ENCODE results near the gene SLC27A3. TPM values are rescaled to one million over a fixed set of nuclear protein-coding genes. Genes with fewer than 3 reads are reported as not detected.

The SLC27A3 gene, protein sequence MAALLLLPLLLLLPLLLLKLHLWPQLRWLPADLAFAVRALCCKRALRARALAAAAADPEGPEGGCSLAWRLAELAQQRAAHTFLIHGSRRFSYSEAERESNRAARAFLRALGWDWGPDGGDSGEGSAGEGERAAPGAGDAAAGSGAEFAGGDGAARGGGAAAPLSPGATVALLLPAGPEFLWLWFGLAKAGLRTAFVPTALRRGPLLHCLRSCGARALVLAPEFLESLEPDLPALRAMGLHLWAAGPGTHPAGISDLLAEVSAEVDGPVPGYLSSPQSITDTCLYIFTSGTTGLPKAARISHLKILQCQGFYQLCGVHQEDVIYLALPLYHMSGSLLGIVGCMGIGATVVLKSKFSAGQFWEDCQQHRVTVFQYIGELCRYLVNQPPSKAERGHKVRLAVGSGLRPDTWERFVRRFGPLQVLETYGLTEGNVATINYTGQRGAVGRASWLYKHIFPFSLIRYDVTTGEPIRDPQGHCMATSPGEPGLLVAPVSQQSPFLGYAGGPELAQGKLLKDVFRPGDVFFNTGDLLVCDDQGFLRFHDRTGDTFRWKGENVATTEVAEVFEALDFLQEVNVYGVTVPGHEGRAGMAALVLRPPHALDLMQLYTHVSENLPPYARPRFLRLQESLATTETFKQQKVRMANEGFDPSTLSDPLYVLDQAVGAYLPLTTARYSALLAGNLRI
- total RNA-seq (10 to 100 TPM; 15.3 to 18.5 TPM), polyA plus RNA-seq (10 to 100 TPM in 2 of 3 donors, 1 to 10 TPM in 1; 8.4 to 15.6 (median 10.0) TPM), total RNA-seq (4.5 to 15.2 (median 8.6) reads per million in 6 experiments)

DNA sequence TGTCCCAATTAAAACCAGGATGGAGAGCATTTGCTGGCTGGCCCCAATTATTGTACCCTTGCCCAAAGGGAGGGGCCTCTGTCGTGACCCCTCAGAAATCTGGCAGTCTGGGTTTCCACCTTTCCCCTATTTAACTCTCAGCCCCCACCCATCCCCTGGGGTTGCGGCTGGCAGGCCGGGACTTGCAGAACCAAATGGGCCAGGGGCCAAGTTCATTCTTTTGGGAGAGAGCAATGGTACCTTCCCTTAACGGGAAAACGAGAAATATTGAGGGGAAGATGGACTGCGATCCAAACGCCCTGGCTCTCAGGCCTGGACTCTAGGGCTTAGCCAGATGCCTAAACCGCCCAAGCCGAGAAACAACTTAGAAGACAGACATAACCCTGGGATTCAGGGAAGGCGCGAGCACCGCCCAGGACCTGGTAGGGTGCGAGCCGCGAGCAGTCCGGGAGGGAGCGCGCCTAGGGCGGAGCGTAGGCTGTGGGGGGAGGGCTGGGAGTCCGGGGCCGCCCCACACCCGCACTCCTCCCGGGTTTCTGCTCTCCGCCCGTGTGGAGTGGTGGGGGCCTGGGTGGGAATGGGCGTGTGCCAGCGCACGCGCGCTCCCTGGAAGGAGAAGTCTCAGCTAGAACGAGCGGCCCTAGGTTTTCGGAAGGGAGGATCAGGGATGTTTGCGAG is at the start of gene SLC27A3:
Gene SLC27A3, plus strand, starts transcription at position 628 of the 678 bp plus-strand sequence. CDS start 91 bp downstream, outside the sequence.
- H3K4me1 Mint-ChIP-seq: peaks cover 16 to 44% (median 35%) of the 10 kb centered on the region in 4 donors
- ATAC-seq: peak; percentile 40 to 49
- H3K27ac Mint-ChIP-seq: peak within 1 kb of the TSS in 9 of 10 donors; percentile 63 to 93 (median 83)
- no peaks in the 10 kb centered on the region for H3K27me3 Mint-ChIP-seq
- POLR2A ChIA-PET: interaction anchor here (0.9 to 2.5 kb wide), 12 partner anchors 9 to 243 kb away, joined by 3 to 20 read pairs (median 6); partner anchors contain the start of genes CHTOP, RPS27 and S100A4
- DNase-seq: no peak
- H3K4me3 Mint-ChIP-seq: peak within 1 kb of the TSS; percentile 79 to 90 (median 86)
- H3K9me3 Mint-ChIP-seq: no peaks in the 10 kb centered on the region
- peaks cover 0 to 17% (median 0%) of the 10 kb centered on the region in 3 donors for H3K36me3 Mint-ChIP-seq

DNA sequence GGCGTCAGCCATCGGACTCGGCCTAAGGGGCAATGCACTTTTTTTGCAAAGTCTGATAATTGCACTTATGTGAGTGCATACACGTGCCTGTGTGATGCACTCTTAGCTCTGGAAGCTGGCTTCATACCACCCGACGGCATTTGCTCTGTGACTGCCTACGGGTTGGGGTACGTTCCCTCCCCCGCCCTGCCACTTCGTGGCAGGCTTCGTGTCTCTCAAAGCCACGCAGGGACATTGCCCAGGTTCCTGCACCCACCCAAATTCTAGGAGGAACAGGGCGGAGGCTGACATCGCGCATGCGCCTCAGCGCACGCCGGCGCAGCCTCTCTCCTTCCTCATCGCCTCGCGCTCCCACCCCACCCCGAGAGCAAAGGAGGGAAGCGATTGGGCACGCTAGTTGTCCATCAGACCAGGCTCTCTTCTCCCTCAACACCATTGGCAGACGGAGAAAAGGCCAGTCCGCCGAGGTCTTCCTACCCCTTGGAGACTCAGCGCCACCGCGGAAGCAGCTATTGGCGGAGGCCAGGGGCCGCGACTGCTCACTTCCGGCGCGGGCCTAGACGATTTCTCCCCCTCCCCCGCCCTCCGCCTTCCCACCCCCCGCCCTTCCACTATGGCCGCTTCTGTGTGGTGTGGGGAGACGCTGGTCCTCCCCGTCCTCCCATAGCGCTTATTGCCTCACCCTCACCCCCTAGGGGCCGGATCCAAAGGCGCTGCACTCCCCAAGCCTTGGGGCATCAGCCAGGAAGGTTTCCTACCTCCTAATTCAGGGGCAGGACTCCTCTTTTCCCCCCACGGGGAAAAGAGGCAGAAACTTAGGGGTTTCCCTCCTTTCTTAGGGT is 47.5 kb upstream of the SLC27A3 start, which contains the start of gene INTS3:
Gene INTS3, plus strand, starts transcription at position 588 of the 842 bp plus-strand sequence. CDS start 585 bp downstream, outside the sequence.
- peaks cover 0 to 2% (median 0%) of the 10 kb centered on the region in 9 donors for H3K9me3 Mint-ChIP-seq
- POLR2A ChIA-PET: interaction anchor here (0.7 to 1.9 kb wide), 11 partner anchors 56 to 263 kb away, joined by 3 to 18 read pairs (median 6); partner anchors contain the start of genes CHTOP, CREB3L4, ILF2 and JTB
- peaks cover 14 to 41% (median 29%) of the 10 kb centered on the region in 4 donors for H3K4me1 Mint-ChIP-seq
- H3K27me3 Mint-ChIP-seq: no peaks in the 10 kb centered on the region
- peak within 1 kb of the TSS; percentile 89 to 97 (median 94) for H3K4me3 Mint-ChIP-seq
- ATAC-seq: peak; percentile 98 to 99
- DNase-seq: peak; percentile 93 to 100 (median 99)
- peak within 1 kb of the TSS; percentile 93 to 99 (median 98) for H3K27ac Mint-ChIP-seq
- peaks cover 0 to 7% (median 5%) of the 10 kb centered on the region in 3 donors for H3K36me3 Mint-ChIP-seq

DNA sequence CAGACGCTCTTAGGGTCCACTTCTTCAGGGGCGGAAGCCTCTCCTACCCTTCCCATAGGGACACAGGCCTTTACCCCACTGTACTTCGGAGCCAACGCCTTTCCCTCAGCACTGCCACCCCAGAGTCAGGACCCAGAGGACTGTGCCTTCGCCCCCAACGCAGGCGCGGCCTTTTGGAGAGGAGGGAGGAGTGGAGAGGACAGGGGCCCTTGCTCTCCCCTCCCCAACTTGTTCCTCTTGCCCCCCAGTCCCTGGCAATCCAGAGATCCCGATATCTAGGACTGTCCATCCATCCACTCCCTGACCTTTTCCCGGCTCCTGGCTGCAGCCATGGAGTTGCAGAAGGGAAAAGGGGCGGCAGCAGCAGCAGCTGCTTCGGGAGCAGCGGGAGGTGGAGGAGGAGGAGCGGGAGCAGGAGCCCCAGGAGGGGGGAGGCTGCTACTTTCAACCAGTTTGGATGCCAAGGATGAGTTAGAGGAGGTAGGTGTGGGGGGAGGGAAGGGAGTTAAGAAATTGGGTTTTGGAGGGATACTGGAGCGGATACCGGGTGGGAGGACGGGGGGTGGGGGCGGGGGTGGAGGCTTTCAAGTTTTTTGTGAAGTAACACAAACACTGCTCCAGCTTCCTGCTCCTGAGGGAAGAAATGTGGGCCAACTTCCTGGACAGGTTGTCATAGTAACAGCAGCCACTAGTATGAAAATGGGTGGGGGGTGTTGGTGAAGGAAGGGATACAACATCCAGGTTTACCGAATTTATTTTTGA is 46.7 kb upstream of the SLC27A3 start:
- peak overlapping the region; percentile 89 to 97 (median 94) for H3K4me3 Mint-ChIP-seq
- peaks cover 14 to 41% (median 29%) of the 10 kb centered on the region in 4 donors for H3K4me1 Mint-ChIP-seq
- peak overlapping the region; percentile 93 to 99 (median 98) for H3K27ac Mint-ChIP-seq
- peaks cover 0 to 2% (median 0%) of the 10 kb centered on the region in 9 donors for H3K9me3 Mint-ChIP-seq
- no peak for ATAC-seq
- peak in 8 of 10 donors; percentile 5 to 68 (median 11) for DNase-seq
- POLR2A ChIA-PET: interaction anchor here (0.6 to 1.9 kb wide), 10 partner anchors 48 to 249 kb away, joined by 3 to 18 read pairs (median 4); partner anchors contain the start of genes CHTOP, CREB3L4, JTB and S100A6
- peaks cover 0 to 11% (median 5%) of the 10 kb centered on the region in 3 donors for H3K36me3 Mint-ChIP-seq
- H3K27me3 Mint-ChIP-seq: no peaks in the 10 kb centered on the region

DNA sequence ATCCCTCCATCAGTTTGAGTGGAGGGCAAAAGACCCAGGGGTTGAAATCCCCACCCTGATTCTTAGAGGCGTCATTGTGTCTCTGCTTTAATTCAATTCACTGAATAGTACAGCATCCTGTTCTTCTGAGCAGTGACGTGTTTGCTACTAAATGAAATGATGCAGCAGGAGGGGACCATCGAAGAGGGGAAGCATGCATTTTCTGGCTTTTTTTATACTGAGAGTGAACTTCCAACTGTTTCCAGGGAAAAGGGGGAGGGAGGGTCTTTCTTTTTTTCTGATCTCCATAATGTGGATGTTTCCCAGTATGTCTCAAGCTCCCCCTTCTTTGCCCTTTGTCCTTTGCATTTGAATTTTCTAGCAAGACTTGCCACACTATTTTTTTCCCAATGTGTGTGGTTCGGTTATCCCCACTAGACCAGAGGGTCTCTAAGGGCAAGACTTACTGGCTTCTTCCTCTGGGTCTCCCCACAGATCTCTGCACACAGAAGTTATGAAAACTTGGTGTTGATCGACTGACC is 44.7 kb upstream of the SLC27A3 start:
- Mint-ChIP-seq H3K4me3 (peak overlapping the region in 8 of 10 donors; percentile 15 to 64 (median 38)), H3K4me1 (peaks cover 19 to 43% (median 40%) of the 10 kb centered on the region in 4 donors), H3K27ac (peak overlapping the region; percentile 16 to 96 (median 74)), H3K36me3 (peaks cover 0 to 27% (median 7%) of the 10 kb centered on the region in 3 donors), H3K9me3 (peaks cover 0 to 2% (median 0%) of the 10 kb centered on the region in 9 donors), H3K27me3 (no peaks in the 10 kb centered on the region)
- ATAC-seq (no peak), DNase-seq (no peak)
- POLR2A ChIA-PET: no interaction called here

DNA sequence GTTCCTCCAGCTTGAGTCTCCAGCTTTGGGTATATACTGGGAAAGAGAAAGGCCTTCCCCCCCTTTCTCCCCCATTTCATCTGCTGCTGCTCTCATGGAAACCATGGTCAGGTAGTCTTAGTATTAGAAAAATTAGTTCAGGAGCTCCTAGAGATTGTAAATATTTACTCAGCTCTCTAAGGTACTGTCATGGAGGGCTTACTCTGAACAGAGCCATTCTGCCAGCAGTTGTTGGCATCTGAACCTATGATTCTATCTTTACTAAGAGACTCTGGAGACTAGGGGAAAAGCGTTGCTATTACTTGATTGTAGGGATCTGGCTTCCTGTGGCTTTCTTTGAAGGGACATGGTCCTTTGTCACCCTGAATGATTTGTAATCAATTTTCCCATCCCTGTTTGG is 41.2 kb upstream of the SLC27A3 start:
- POLR2A ChIA-PET: no interaction called here
- H3K27me3 Mint-ChIP-seq: no peaks in the 10 kb centered on the region
- H3K4me1 Mint-ChIP-seq: peaks cover 13 to 39% (median 32%) of the 10 kb centered on the region in 4 donors
- H3K4me3 Mint-ChIP-seq: no peak overlapping the region
- H3K36me3 Mint-ChIP-seq: peaks cover 0 to 42% (median 7%) of the 10 kb centered on the region in 3 donors
- peak overlapping the region in 1 of 10 donors; percentile 49 for H3K27ac Mint-ChIP-seq
- ATAC-seq (no peak), DNase-seq (no peak)
- no peaks in the 10 kb centered on the region for H3K9me3 Mint-ChIP-seq

DNA sequence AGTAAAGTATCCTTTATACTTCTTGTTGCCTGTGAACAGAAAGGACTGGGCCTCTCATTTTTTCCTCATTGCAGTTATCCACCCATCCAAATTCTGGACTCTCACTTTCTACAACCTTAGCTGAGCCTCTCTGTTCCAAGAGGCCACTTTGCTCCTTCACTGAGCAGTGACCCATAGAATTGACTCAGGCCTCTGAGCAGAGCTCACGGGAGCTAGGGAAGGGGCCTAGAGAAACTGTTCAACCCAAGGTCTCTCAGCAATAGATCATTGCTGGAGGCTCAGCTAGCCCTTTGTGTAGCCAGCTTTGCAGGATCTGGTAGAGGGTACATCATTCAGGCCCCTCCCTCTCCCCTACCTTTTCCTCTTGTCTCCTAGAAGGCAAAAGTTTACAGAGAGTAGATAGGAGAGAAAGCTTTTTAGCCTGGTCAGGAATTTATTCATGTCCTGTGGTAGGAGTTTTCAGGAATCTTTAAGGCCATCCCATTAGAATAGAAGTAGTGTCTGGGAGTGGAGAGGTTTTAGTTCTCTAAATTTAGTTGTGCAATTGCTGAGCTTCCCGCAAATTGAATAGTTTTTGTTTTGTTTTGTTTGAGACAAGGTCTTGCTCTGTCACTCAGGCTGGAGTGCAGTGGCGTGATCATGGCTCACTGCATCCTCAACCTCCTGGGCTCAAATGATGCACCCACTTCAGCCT is 40.7 kb upstream of the SLC27A3 start:
- H3K27me3 Mint-ChIP-seq: no peaks in the 10 kb centered on the region
- H3K9me3 Mint-ChIP-seq: no peaks in the 10 kb centered on the region
- no peak for ATAC-seq
- no peak overlapping the region for H3K4me3 Mint-ChIP-seq
- POLR2A ChIA-PET: no interaction called here
- no peak for DNase-seq
- H3K36me3 Mint-ChIP-seq: peaks cover 0 to 42% (median 7%) of the 10 kb centered on the region in 3 donors
- peak overlapping the region in 2 of 10 donors; percentile 21 to 49 for H3K27ac Mint-ChIP-seq
- H3K4me1 Mint-ChIP-seq: peaks cover 9 to 33% (median 26%) of the 10 kb centered on the region in 4 donors

DNA sequence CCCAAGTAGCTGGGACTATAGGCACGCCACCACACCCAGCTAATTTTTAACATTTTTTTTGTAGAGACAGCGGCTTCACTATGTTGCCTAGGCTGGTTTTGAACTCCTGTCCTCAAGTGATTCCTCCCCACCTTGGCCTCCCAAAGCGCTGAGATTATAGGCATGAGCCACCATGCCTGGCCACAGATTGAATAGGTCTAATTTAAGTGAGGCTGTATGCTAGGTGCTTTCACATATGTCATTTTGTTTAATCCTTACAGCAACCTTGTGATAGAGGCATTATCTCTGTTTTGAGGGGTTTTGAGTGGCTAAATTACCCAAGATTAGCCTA is 40.2 kb upstream of the SLC27A3 start:
- Mint-ChIP-seq H3K27me3 (no peaks in the 10 kb centered on the region), H3K4me1 (peaks cover 7 to 28% (median 21%) of the 10 kb centered on the region in 4 donors), H3K9me3 (no peaks in the 10 kb centered on the region), H3K36me3 (peaks cover 0 to 44% (median 7%) of the 10 kb centered on the region in 3 donors), H3K4me3 (no peak overlapping the region), H3K27ac (peak overlapping the region in 2 of 10 donors; percentile 21 to 39)
- ATAC-seq (no peak), DNase-seq (no peak)
- POLR2A ChIA-PET: no interaction called here

DNA sequence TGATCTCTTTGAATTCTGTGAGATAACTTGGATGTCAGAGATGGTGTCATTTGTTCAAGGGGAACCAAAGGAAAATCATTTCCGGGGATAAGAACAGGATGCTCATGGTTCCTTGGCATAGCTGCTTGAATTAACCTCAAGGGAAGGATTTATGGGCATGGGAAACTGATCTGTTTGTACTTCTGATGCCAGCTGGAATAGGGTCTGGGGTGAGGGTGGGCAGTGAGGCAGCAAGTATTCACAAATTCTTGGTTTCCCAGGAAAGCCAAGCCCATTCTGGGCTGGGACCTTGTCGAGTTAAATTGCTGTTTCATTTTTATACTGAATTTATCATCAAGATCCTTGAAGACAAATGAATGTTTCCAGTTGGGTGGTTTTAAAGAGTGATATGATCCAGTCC is 33.2 kb upstream of the SLC27A3 start:
- H3K27me3 Mint-ChIP-seq: no peaks in the 10 kb centered on the region
- no peaks in the 10 kb centered on the region for H3K9me3 Mint-ChIP-seq
- DNase-seq (no peak), ATAC-seq (no peak)
- peaks cover 0 to 73% (median 22%) of the 10 kb centered on the region in 3 donors for H3K36me3 Mint-ChIP-seq
- no peak overlapping the region for H3K4me3 Mint-ChIP-seq
- H3K27ac Mint-ChIP-seq: no peak overlapping the region
- peaks cover 9 to 32% (median 17%) of the 10 kb centered on the region in 4 donors for H3K4me1 Mint-ChIP-seq
- POLR2A ChIA-PET: no interaction called here

DNA sequence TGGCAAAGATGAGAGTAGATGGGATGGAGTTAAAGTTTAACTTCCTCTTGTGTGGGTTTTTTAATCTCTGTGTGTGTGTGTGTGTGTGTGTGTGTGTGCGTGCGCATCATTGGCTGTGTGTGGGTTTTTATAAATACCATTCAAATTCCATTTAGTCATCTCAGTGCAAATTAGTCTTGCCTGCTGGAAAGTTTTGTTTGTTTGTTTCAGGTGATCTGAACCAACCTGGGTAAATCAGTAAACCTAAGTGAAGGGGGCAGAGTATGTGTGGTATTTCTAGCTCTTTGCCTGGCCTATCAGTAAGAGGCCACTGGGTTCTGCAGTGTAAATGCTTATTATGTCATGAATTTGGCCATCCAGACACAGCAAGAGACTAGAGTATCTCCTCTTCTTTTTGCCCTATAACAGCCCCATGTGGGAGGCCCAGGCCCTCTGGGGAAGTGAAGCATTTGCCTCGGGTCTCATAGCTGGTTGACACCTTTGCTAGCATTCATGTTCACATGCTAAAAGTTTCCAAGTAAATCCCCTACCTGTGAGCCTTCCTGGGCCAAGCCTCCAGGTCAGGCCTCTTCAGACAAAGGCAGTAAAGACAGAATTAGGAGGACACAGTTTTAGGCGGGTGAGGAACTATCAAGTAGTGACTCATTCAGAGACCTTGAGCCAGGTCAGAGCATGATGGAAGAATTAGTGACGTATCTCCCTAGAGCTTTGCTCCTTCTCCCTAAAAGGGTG is 32.6 kb upstream of the SLC27A3 start:
- peak overlapping the region in 2 of 10 donors; percentile 16 to 56 for H3K27ac Mint-ChIP-seq
- no peaks in the 10 kb centered on the region for H3K27me3 Mint-ChIP-seq
- peaks cover 9 to 31% (median 17%) of the 10 kb centered on the region in 4 donors for H3K4me1 Mint-ChIP-seq
- H3K9me3 Mint-ChIP-seq: no peaks in the 10 kb centered on the region
- ATAC-seq: no peak
- POLR2A ChIA-PET: interaction anchor here (0.6 kb wide), 1 partner anchor 248 kb away, joined by 3 read pairs; the partner anchor contains the start of gene RPS27
- peaks cover 0 to 75% (median 22%) of the 10 kb centered on the region in 3 donors for H3K36me3 Mint-ChIP-seq
- no peak for DNase-seq
- no peak overlapping the region for H3K4me3 Mint-ChIP-seq

DNA sequence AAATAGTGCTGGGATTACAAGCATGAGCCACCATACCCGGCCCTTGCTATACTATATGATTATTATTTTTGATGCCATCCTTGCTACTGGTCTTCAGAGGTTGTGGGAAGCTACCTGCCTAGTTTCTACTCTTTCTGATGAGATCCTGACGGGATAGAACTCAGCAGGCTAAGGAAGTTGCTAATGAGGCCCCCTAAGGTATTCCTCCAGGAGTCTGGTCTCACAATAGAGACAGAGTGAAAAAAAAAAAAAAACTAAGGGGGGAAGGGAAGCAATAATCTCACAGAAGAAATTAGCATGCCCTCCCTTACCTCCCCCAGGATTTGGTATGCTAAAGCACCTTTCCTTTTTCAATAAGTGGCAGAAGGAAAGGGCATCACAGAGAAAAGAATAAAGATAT is 29.8 kb upstream of the SLC27A3 start:
- ATAC-seq: no peak
- H3K27me3 Mint-ChIP-seq: no peaks in the 10 kb centered on the region
- POLR2A ChIA-PET: no interaction called here
- H3K27ac Mint-ChIP-seq: no peak overlapping the region
- H3K36me3 Mint-ChIP-seq: peaks cover 9 to 91% (median 29%) of the 10 kb centered on the region in 3 donors
- peaks cover 9 to 34% (median 20%) of the 10 kb centered on the region in 4 donors for H3K4me1 Mint-ChIP-seq
- no peaks in the 10 kb centered on the region for H3K9me3 Mint-ChIP-seq
- no peak for DNase-seq
- no peak overlapping the region for H3K4me3 Mint-ChIP-seq

All from naive thymus-derived CD8-positive, alpha-beta T cell (primary cell).